SU-DHL-6 (cell line): ENCODE results near the gene NPBWR2.
A peak's percentile ranks its signal among the peaks of the same experiment; 100 is the strongest.

Experiments used
- H2AFZ ChIP-seq: fragments of 200-600 bp; sonication (generic); 2 replicates; pipeline ENCODE4 v1.6.1; 2014; ENCODE audit warnings: low read depth, mild to moderate bottlenecking, moderate library complexity, mixed read lengths, antibody characterized with exemption, low read length; ENCODE audit not compliant: severe bottlenecking
- H3F3A ChIP-seq: fragments of 200-600 bp; shearing (Covaris generic); 2 replicates; pipeline ENCODE4 v1.6.0; 2016; ENCODE audit warnings: antibody characterized with exemption, mild to moderate bottlenecking; ENCODE audit not compliant: insufficient read depth
- H3K27ac ChIP-seq: fragments of 200-600 bp; sonication (generic); 2 replicates; pipeline ENCODE4 v1.5.1; 2016; ENCODE audit warnings: low read depth, mild to moderate bottlenecking, low read length, moderate library complexity, mixed read lengths
- H3K27me3 ChIP-seq: fragments of 200-600 bp; sonication (generic), shearing (Covaris generic); 2 replicates; pipeline ENCODE4 v1.6.0; 2014; ENCODE audit warnings: mild to moderate bottlenecking, low read length
- H3K36me3 ChIP-seq: fragments of 200-600 bp; sonication (generic); 2 replicates; pipeline ENCODE4 v1.6.1; 2014; ENCODE audit warnings: mild to moderate bottlenecking, low read length, mixed read lengths
- H3K4me2 ChIP-seq: fragments of 300-600, 200-600 bp; shearing (Covaris generic), sonication (generic); 2 replicates; pipeline ENCODE4 v1.6.0; 2014; ENCODE audit warnings: low read length, low read depth, mild to moderate bottlenecking; ENCODE audit not compliant: poor library complexity, severe bottlenecking
- H3K4me3 ChIP-seq: fragments of 200-600 bp; sonication (generic); 2 replicates; pipeline ENCODE4 v1.5.1; 2014; ENCODE audit warnings: antibody characterized with exemption, low read length, mild to moderate bottlenecking, mixed read lengths; ENCODE audit not compliant: insufficient read depth, poor library complexity, severe bottlenecking
- H3K79me2 ChIP-seq: fragments of 200-600 bp; sonication (generic); 2 replicates; pipeline ENCODE4 v1.6.1; 2014; ENCODE audit warnings: mild to moderate bottlenecking, low read length, moderate library complexity; ENCODE audit not compliant: insufficient read depth
- H3K9ac ChIP-seq: fragments of 200-600 bp; sonication (generic); 2 replicates; pipeline ENCODE4 v1.7.0; 2014; ENCODE audit warnings: mild to moderate bottlenecking, low read length
- H3K9me2 ChIP-seq: fragments of 200-600 bp; sonication (generic); replicated peaks from 2 replicates; pipeline ENCODE4 v1.6.1; 2014; ENCODE audit warnings: low read length; ENCODE audit not compliant: insufficient read depth
- H3K9me3 ChIP-seq: fragments of 200-600 bp; sonication (generic); 2 replicates; pipeline ENCODE4 v1.6.1; 2014; ENCODE audit warnings: low read length, mixed read lengths; ENCODE audit not compliant: insufficient read depth
- H4K20me1 ChIP-seq: fragments of 200-600 bp; sonication (generic); 2 replicates; pipeline ENCODE4 v1.6.1; 2014; ENCODE audit warnings: low read depth, mild to moderate bottlenecking, antibody characterized with exemption, low read length, moderate library complexity, mixed read lengths
- EZH2phosphoT487 ChIP-seq: fragments of 200-600 bp; sonication (generic), shearing (Covaris generic); conservative IDR thresholded peaks from 2 replicates; pipeline ENCODE4 v1.6.1; 2018; ENCODE audit warnings: mild to moderate bottlenecking, antibody characterized with exemption, low read length, moderate library complexity, mixed read lengths
- TF ChIP-seq, protein P1 (sequence below): fragments of 200-600 bp; sonication (generic); IDR thresholded peaks from one replicate; pipeline ENCODE4 v1.5.1; 2017; ENCODE audit warnings: antibody characterized with exemption, mild to moderate bottlenecking, low read length, moderate library complexity; ENCODE audit not compliant: insufficient read depth, poor library complexity, severe bottlenecking

NPBWR2 gene

DNA sequence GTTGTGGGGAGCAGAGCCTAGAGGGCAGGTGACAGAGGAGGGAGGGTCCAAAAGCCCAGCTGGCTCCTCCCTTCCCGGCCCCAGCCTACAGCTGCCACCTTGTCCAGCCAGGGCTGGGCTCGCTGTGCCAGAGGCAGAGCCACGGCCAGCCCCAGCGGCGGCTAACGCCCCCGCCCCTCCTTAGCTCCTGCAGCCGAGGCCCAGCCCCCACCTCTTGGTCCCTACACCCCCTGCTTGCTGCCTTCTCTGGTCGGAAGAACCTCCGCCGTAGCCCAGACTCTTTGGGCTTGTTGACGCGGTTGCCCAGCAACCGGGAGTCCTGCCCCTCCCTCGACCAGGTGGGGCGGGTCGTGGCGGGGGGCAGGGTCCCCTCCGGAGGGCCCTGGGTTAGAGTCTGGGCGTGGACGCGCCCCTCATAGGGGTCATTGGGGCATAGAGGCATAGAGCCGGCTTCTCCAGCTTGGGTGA is 22.6 kb downstream of the NPBWR2 start:
- no peak overlapping the region for H3K27ac ChIP-seq
- peaks cover 15% of the 10 kb centered on the region; the same call in 1 of the 2 replicates for H3F3A ChIP-seq
- H3K9ac ChIP-seq: no peak overlapping the region
- H3K27me3 ChIP-seq: no peaks in the 10 kb centered on the region
- no peaks in the 10 kb centered on the region for H3K36me3 ChIP-seq
- H3K4me3 ChIP-seq: no peak overlapping the region
- H4K20me1 ChIP-seq: no peaks in the 10 kb centered on the region
- no peaks in the 10 kb centered on the region for H3K9me2 ChIP-seq
- no peak overlapping the region for H2AFZ ChIP-seq
- H3K4me2 ChIP-seq: no peak overlapping the region
- H3K9me3 ChIP-seq: no peaks in the 10 kb centered on the region
- TF ChIP-seq, protein P1, sequence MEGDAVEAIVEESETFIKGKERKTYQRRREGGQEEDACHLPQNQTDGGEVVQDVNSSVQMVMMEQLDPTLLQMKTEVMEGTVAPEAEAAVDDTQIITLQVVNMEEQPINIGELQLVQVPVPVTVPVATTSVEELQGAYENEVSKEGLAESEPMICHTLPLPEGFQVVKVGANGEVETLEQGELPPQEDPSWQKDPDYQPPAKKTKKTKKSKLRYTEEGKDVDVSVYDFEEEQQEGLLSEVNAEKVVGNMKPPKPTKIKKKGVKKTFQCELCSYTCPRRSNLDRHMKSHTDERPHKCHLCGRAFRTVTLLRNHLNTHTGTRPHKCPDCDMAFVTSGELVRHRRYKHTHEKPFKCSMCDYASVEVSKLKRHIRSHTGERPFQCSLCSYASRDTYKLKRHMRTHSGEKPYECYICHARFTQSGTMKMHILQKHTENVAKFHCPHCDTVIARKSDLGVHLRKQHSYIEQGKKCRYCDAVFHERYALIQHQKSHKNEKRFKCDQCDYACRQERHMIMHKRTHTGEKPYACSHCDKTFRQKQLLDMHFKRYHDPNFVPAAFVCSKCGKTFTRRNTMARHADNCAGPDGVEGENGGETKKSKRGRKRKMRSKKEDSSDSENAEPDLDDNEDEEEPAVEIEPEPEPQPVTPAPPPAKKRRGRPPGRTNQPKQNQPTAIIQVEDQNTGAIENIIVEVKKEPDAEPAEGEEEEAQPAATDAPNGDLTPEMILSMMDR: no peak
- H3K79me2 ChIP-seq: no peaks in the 10 kb centered on the region

DNA sequence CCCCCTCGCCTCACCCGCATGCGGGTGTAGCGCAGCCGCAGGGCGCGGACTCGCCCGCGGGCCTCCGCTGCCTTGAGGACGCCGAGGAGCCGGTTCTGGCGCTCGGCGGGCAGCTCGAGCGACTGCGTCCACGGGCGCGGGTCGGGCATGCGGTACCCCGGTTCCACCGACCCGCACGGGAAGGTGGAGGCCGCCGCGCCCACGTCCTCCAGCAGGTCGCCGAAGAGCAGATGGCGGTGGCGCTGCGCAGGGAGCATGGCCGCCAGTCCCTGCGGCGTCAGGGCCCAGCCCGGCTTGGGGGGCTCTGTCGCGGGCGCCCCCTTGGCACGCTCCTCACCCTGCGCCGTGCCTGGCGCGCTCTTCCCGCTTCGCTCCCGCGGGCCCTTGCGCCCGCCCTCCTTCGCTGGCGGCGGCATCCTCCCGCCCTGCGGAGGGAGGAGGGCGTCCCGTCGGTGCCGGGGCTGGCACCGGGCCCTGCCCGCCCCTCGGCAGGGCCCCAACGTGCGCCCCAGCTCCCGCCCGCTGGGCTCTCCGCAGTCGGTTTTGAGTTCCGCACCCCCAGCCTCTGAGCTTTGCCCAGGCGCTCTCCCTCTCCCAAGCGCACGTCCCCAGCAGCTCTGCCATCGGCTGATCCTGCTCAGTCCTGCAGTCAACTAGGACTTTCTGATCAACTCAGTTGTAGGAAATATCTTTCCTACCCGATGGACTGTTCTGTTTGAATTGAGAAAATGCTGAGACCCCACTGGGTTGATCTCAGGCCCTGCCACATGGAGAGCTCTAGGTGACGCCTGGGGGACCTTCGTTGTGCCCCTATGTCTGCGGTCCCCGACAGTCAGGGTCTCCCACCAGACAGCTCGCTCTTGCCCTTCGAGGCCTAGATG is 23.3 kb downstream of the NPBWR2 start, which contains the start of gene LKAAEAR1:
Gene LKAAEAR1 (minus strand): TSS at position 595 of the 881 bp plus-strand sequence. CDS start 179 bp downstream, at position 416.
- no peaks in the 10 kb centered on the region for H3K9me3 ChIP-seq
- H3K36me3 ChIP-seq: no peaks in the 10 kb centered on the region
- no peaks in the 10 kb centered on the region for H3K79me2 ChIP-seq
- TF ChIP-seq EZH2phosphoT487: no peak
- H4K20me1 ChIP-seq: no peaks in the 10 kb centered on the region
- no peaks in the 10 kb centered on the region for H3K27me3 ChIP-seq
- no peaks in the 10 kb centered on the region for H3K9me2 ChIP-seq
- H3F3A ChIP-seq: peaks cover 20% of the 10 kb centered on the region; the same call in 1 of the 2 replicates
- no peak within 1 kb of the TSS for H3K4me3 ChIP-seq
- H3K4me2 ChIP-seq: peak within 1 kb of the TSS; percentile 36
- 0 out of 2 replicates have a peak within 1 kb of the TSS, but pooled peaks have one; percentile 22 for H3K9ac ChIP-seq
- no peak within 1 kb of the TSS for H2AFZ ChIP-seq
- no peak within 1 kb of the TSS for H3K27ac ChIP-seq

DNA sequence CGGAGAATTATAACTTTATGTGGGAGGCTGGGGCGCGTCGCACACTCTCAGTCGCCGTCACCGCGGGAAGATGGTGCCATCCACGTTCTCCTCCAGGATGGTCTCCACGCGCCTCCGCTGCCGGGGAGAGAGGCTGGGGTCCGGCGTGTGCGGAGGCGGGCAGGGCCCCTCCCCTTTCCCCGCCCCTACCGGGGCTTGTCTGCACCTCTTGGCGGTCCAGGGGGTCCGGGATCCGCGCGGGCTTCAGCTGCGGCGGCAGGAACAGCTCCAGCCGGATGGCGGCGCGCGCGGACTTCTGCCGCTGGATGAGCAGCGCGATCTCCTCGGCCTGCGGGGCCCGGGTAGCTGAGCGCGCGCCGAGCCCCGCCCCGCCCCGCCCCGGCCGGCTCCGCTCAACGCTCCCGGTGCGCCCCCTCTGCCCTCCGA is 24.0 kb downstream of the NPBWR2 start:
- no peak overlapping the region for H3K4me3 ChIP-seq
- H2AFZ ChIP-seq: no peak overlapping the region
- no peaks in the 10 kb centered on the region for H3K36me3 ChIP-seq
- no peaks in the 10 kb centered on the region for H3K9me3 ChIP-seq
- no peaks in the 10 kb centered on the region for H3K79me2 ChIP-seq
- no peak overlapping the region for H3K27ac ChIP-seq
- H3K9ac ChIP-seq: 0 out of 2 replicates have a peak overlapping the region, but pooled peaks have one; percentile 22
- H3K4me2 ChIP-seq: peak overlapping the region; percentile 36
- H3F3A ChIP-seq: peaks cover 25% of the 10 kb centered on the region; the same call in 1 of the 2 replicates
- no peaks in the 10 kb centered on the region for H4K20me1 ChIP-seq
- H3K27me3 ChIP-seq: no peaks in the 10 kb centered on the region
- TF ChIP-seq, protein P1: peak; percentile 32
- TF ChIP-seq EZH2phosphoT487: no peak
- H3K9me2 ChIP-seq: no peaks in the 10 kb centered on the region
